ENCODE results near the gene ATP9B. TPM values are rescaled to one million over a fixed set of nuclear protein-coding genes. Genes with fewer than 3 reads are reported as not detected.
A peak's percentile ranks its signal among the peaks of the same experiment; 100 is the strongest.

The ATP9B gene
- total RNA-seq, 1 experiment from 2014 or later: 17.8 TPM

GRCh38 chr18:79420033-79420745 lies 351.0 kb downstream of the ATP9B start:
- CTCF ChIA-PET: no interaction called here
- Histone ChIP-seq H3K9me3 (ENCODE audit: control insufficient read depth in 1 of 2, insufficient read depth in 1 of 2, low read depth in 1 of 2, low read length in 2 of 2) (no peaks in the 10 kb centered on the region), H3K4me3 (replicated peaks in 1 of 2; ENCODE audit: low read depth in 1 of 2, low read length in 2 of 2) (no peak overlapping the region), H3K9me2 (ENCODE audit: insufficient read depth) (no peaks in the 10 kb centered on the region), H3K36me3 (ENCODE audit: control insufficient read depth in 1 of 2, insufficient read depth in 2 of 2, low read length in 2 of 2) (no peaks in the 10 kb centered on the region), H3K9ac (ENCODE audit: low read length) (no peak overlapping the region), H4K20me1 (ENCODE audit: insufficient read depth) (no peaks in the 10 kb centered on the region), H3K27me3 (ENCODE audit: insufficient read depth, low read length) (no peaks in the 10 kb centered on the region), H3K4me2 (ENCODE audit: low read length) (no peak overlapping the region), H3K79me2 (ENCODE audit: insufficient read depth, low read length) (peaks cover 7% of the 10 kb centered on the region; the same call in 1 of the 2 replicates), H2AFZ (ENCODE audit: low read depth, low read length, poor library complexity, severe bottlenecking) (no peak overlapping the region), H3K4me1 (ENCODE audit: control insufficient read depth in 1 of 2, insufficient read depth in 2 of 2, low read length in 2 of 2) (no peaks in the 10 kb centered on the region), H3K27ac (ENCODE audit: low read depth, low read length) (no peak overlapping the region)
- intact Hi-C loops (cut with micrococcal nuclease): no loop called here
- RAD21 ChIA-PET (ENCODE audit: low non-redundant PET in 1 of 2, low total read pairs in 2 of 2, uncharacterized antibody in 2 of 2, unreplicated experiment in 2 of 2): no interaction called here
- POLR2A ChIA-PET: no interaction called here
- BruUV-seq (replicated peaks): no TSS peak
- ATAC-seq (no peak), DNase-seq (ENCODE audit: low read depth, low spot score) (peak; percentile 33)
- TF ChIP-seq SRF (IDR thresholded peaks at IDR 0.05; ENCODE audit: low read depth) (0 out of 2 replicates have a peak, but pooled peaks have one; percentile 28), EZH2phosphoT487 (IDR thresholded peaks at IDR 0.05; ENCODE audit: borderline replicate concordance) (no peak)

GRCh38 chr18:79421275-79421857 lies 352.2 kb downstream of the ATP9B start:
- no peak overlapping the region for H3K4me3 ChIP-seq (replicated peaks in 1 of 2; ENCODE audit: low read depth in 1 of 2, low read length in 2 of 2)
- H3K9ac ChIP-seq (ENCODE audit: low read length): no peak overlapping the region
- H2AFZ ChIP-seq (ENCODE audit: low read depth, low read length, poor library complexity, severe bottlenecking): no peak overlapping the region
- ATAC-seq (no peak), DNase-seq (ENCODE audit: low read depth, low spot score) (no peak)
- H3K79me2 ChIP-seq (ENCODE audit: insufficient read depth, low read length): peaks cover 7% of the 10 kb centered on the region; the same call in 1 of the 2 replicates
- RAD21 ChIA-PET (ENCODE audit: low non-redundant PET in 1 of 2, low total read pairs in 2 of 2, uncharacterized antibody in 2 of 2, unreplicated experiment in 2 of 2): no interaction called here
- no peaks in the 10 kb centered on the region for H3K9me3 ChIP-seq (ENCODE audit: control insufficient read depth in 1 of 2, insufficient read depth in 1 of 2, low read depth in 1 of 2, low read length in 2 of 2)
- POLR2A ChIA-PET: no interaction called here
- H4K20me1 ChIP-seq (ENCODE audit: insufficient read depth): no peaks in the 10 kb centered on the region
- H3K27ac ChIP-seq (ENCODE audit: low read depth, low read length): no peak overlapping the region
- no peaks in the 10 kb centered on the region; a peak in 1 of 4 replicates for H3K36me3 ChIP-seq (ENCODE audit: control insufficient read depth in 1 of 2, insufficient read depth in 2 of 2, low read length in 2 of 2)
- intact Hi-C loops (cut with micrococcal nuclease): no loop called here
- no TSS peak for BruUV-seq (replicated peaks)
- no peak overlapping the region for H3K4me2 ChIP-seq (ENCODE audit: low read length)
- CTCF ChIA-PET: no interaction called here
- TF ChIP-seq ZFX (IDR thresholded peaks at IDR 0.05): no peak
- TF ChIP-seq SP1 (IDR thresholded peaks at IDR 0.05; ENCODE audit: low read depth): no peak
- TF ChIP-seq JUND (IDR thresholded peaks at IDR 0.05): no peak
- TF ChIP-seq EGR1 (IDR thresholded peaks at IDR 0.05; ENCODE audit: low read depth): no peak
- H3K4me1 ChIP-seq (ENCODE audit: control insufficient read depth in 1 of 2, insufficient read depth in 2 of 2, low read length in 2 of 2): no peaks in the 10 kb centered on the region
- no peaks in the 10 kb centered on the region for H3K27me3 ChIP-seq (ENCODE audit: insufficient read depth, low read length)
- H3K9me2 ChIP-seq (ENCODE audit: insufficient read depth): no peaks in the 10 kb centered on the region

All from HCT116 (cell line).